Pancreas (tissue), 10 donors: ENCODE results near the gene FRMD4B. TPM values are rescaled to one million over a fixed set of nuclear protein-coding genes. Genes with fewer than 3 reads are reported as not detected.

Source experiments
- ATAC-seq, 4 donors: fragments of 200-7000 bp; cut with Tn5 transposase; one replicate each; pipeline versions ENCODE4 v1.8.0 to v1.9.1; 2020; ENCODE audit warnings: mild to moderate bottlenecking in 4 of 4, moderate library complexity in 4 of 4
- DNase-seq, 6 donors: peaks; one replicate each; pipeline ENCODE4 v3.0.0-alpha.2; 2020
- FAIRE-seq: peaks from 2 replicates; lab custom pipeline; 2012; peaks lifted over from hg19 to GRCh38; lab: Jason Lieb, UNC
- H3K27ac ChIP-seq, 4 donors: fragments of 200-600 bp; sonication (generic); 1 replicate in 3 of 4; 2 replicates in 1 of 4; pipeline versions ENCODE4 v1.5.0 to v1.8.0; 2020
- H3K27me3 ChIP-seq, 4 donors: fragments of 200-600 bp; one replicate each; pipeline ENCODE4 v1.8.0; 2021
- H3K36me3 ChIP-seq, 3 donors: fragments of 200-600 bp; sonication (generic) in 1 of 3; one replicate each; pipeline versions ENCODE4 v1.5.0 to v1.8.0; 2020 to 2021
- H3K4me1 ChIP-seq, 3 donors: fragments of 200-600 bp; one replicate each; pipeline ENCODE4 v1.8.0; 2021
- H3K4me3 ChIP-seq, 4 donors: fragments of 200-600 bp; sonication (generic) in 2 of 4; one replicate each; pipeline versions ENCODE4 v1.5.0 to v1.8.0; 2020 to 2021
- H3K9me3 ChIP-seq, 4 donors: fragments of 200-600 bp; one replicate each; pipeline ENCODE4 v1.8.0; 2021
- WGBS, 2 donors: extraction: QIAGEN DNeasy Blood & Tissue Kit; methylation state at CpG; one replicate each; pipeline ENCODE4 v1.1.7; 2013; 5-methylcytosine and 5-hydroxymethylcytosine counted together
- intact Hi-C, 3 donors: fragments of 100-400 bp; cut with DNase I; formaldehyde crosslinking; loops; one replicate each; pipeline versions ENCODE4 v1.11.1 to v1.14.2; 2022
- polyA plus RNA-seq, 2 donors: library from polyadenylated mRNA; stranded (reverse); fragments of 200-250 nt; gene quantifications; one replicate each; pipeline ENCODE4 v1.2.3, GENCODE V29; 2013
- total RNA-seq, 6 donors: library from RNA; stranded (reverse); fragmentation: NEBNext Ultra II Directional in 4 of 6; extraction: Animal tissue kit (Norgen Biotek cat#: 25700) in 4 of 6; gene quantifications; one replicate each; pipeline versions ENCODE4 v1.2.1 to v1.2.4, GENCODE V29; 2021 to 2023
- TF ChIP-seq, protein P1 (sequence below), 4 donors: fragments of 200-600 bp; sonication (generic) in 3 of 4; IDR thresholded peaks; one replicate each; pipeline versions ENCODE4 v1.5.0 to v1.8.0; 2021; ENCODE audit warnings: antibody characterized with exemption in 4 of 4
- donor health status: healthy with polysubstance abuse.
- donor health status: DM: no; HTN: no; CAD: no; lungs with moderate emphysema.
- donor health status: DM: no; HTN: no; CAD: no.
- donor health status: control.
- donor health status: control.
- donor health status: Bipolar disorder and iron deficiency.
- donor health status: DM: yes; HTN: yes; CAD: no.
- donor health status: DM: no; HTN: no; CAD: no.
- donor health status: DM: no; HTN: no; CAD: no.
- donor health status: DM: yes; HTN: yes; CAD: no.

The FRMD4B gene
- total and polyA plus RNA-seq, 8 donors, result 4.9 to 20.0 (median 7.3) TPM

DNA sequence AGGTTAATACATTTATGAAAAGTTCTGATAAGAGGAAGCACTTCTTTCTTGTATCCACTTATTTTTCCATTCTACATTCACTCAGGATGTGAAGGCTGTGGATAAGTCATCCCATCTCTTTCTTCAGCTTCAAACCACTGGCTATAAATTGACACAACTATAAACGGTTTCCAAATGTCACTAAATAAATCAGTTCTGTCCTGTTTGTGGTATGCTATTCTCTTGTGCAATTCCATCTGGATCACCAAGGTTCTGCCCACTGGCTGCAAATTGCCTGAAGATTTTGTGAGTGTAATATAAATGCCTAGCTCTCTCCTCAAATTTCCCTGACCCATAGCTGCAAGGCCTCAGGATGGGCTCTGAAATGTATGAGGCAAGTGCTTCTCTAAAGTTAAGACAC is 256.4 kb downstream of the FRMD4B start:
- no peaks in the 10 kb centered on the region for H3K9me3 ChIP-seq
- no peak overlapping the region for H3K4me3 ChIP-seq
- H3K27ac ChIP-seq, result no peak overlapping the region
- TF ChIP-seq, protein P1, sequence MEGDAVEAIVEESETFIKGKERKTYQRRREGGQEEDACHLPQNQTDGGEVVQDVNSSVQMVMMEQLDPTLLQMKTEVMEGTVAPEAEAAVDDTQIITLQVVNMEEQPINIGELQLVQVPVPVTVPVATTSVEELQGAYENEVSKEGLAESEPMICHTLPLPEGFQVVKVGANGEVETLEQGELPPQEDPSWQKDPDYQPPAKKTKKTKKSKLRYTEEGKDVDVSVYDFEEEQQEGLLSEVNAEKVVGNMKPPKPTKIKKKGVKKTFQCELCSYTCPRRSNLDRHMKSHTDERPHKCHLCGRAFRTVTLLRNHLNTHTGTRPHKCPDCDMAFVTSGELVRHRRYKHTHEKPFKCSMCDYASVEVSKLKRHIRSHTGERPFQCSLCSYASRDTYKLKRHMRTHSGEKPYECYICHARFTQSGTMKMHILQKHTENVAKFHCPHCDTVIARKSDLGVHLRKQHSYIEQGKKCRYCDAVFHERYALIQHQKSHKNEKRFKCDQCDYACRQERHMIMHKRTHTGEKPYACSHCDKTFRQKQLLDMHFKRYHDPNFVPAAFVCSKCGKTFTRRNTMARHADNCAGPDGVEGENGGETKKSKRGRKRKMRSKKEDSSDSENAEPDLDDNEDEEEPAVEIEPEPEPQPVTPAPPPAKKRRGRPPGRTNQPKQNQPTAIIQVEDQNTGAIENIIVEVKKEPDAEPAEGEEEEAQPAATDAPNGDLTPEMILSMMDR (IDR thresholded peaks at IDR 0.05), result no peak
- 14 to 19% methylated on average over 1 of the region's 1 CpG for WGBS, 2 donors
- DNase-seq, result no peak
- intact Hi-C loops, result no loop called here
- no peaks in the 10 kb centered on the region for H3K27me3 ChIP-seq
- no peak for FAIRE-seq
- ATAC-seq, result no peak
- no peaks in the 10 kb centered on the region for H3K4me1 ChIP-seq
- no peaks in the 10 kb centered on the region for H3K36me3 ChIP-seq

DNA sequence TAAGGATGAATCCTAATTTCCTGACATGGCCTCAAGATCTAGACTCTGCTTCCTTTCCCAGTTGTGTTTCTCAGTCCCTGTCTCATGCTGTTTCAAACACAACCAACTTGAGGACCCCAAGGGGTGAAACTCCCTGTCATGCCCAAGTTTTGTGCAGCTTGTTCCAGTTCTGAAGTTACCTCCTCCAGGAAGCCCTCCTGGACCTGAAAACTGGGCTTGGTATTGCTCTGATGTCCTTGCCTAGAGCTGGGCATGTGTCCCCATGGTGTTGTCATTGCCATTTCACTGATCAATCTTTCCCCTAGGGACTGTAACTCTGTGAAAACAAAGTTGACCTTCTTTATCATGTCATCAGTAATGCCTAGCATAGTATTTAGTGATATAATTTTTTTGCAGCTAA is 257.4 kb downstream of the FRMD4B start:
- Histone ChIP-seq H3K4me1 (no peaks in the 10 kb centered on the region), H3K4me3 (no peak overlapping the region), H3K36me3 (no peaks in the 10 kb centered on the region), H3K27ac (no peak overlapping the region), H3K27me3 (no peaks in the 10 kb centered on the region), H3K9me3 (no peaks in the 10 kb centered on the region)
- no peak for ATAC-seq
- no peak for DNase-seq
- TF ChIP-seq, protein P1 (IDR thresholded peaks at IDR 0.05), result no peak
- FAIRE-seq, result no peak
- intact Hi-C loops, result no loop called here

DNA sequence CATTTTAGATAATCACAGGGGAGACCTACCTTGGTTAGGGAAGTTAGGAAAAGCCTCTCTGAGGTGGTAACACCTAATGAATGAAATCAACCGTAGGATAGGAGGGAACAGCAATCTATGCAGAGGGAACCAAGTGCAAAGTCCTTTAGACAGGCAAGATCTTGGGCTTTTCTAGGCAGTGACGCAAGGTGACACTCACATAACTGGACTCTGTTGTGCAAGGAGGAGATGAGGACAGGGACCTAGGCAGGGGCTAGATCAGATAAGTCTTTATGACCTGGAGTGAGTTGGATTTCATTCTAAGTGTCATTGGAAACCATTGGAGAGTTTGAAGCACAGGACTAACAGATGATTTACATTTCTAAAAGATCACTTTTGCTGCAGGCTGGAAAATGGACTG is 258.9 kb downstream of the FRMD4B start:
- FAIRE-seq (no peak), ATAC-seq (no peak), DNase-seq (no peak)
- H3K36me3 ChIP-seq, result no peaks in the 10 kb centered on the region
- H3K9me3 ChIP-seq, result no peaks in the 10 kb centered on the region
- H3K4me3 ChIP-seq, result no peak overlapping the region
- TF ChIP-seq, protein P1 (IDR thresholded peaks at IDR 0.05), result no peak
- H3K27ac ChIP-seq, result no peak overlapping the region
- H3K27me3 ChIP-seq, result no peaks in the 10 kb centered on the region
- WGBS, 2 donors, result 57 to 87% methylated on average over 2 of the region's 2 CpGs
- no peaks in the 10 kb centered on the region for H3K4me1 ChIP-seq
- intact Hi-C loops, result no loop called here

DNA sequence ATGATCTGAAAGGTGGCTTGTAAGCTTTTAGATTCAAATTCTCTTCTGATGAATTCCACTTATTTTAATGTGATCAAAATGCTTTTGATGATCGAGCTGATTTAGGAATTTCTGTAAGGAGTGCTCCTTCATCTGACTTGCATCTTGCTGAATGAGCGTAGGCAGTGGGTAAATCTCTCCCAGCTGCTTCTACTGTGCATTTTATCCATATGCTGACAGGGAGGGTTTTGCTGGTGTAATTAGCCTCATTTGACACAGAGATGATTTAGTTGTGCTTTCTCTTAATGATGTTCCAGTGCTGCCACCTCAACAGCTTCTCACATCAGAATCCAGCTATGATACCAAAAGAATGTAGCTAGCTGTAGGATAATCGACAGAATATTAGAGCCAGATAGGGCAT is 259.7 kb downstream of the FRMD4B start:
- TF ChIP-seq, protein P1 (IDR thresholded peaks at IDR 0.05), result no peak
- Histone ChIP-seq H3K27me3 (no peaks in the 10 kb centered on the region), H3K9me3 (no peaks in the 10 kb centered on the region), H3K36me3 (no peaks in the 10 kb centered on the region), H3K4me1 (no peaks in the 10 kb centered on the region), H3K27ac (no peak overlapping the region), H3K4me3 (no peak overlapping the region)
- FAIRE-seq (no peak), DNase-seq (no peak), ATAC-seq (no peak)
- intact Hi-C loops, result no loop called here
- WGBS, 2 donors, result 68 to 87% methylated on average over 3 of the region's 3 CpGs

DNA sequence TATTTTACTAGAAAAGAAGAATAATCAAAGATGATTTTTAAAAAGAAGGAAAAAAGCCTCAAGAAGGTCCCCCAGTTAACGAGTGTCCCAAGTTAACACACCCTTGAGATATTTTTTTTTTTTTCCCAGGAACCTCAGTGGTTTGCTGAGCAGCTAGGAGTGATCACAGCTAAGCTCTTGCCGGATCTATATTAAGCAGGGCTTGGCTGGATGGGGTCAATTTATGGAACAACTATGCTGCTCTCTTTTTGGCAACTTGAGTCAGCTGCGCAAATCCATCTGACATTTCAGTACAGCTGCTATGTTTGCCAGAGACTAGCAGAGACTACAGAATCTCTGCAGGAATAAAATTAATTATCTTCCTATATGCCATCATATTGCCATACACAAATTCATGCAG is 263.5 kb downstream of the FRMD4B start, which contains the start of gene LMOD3:
LMOD3 (minus strand) TSS at position 193 of the 400 bp plus-strand sequence. CDS start 209 bp downstream, outside the sequence.
- 75 to 86% methylated on average over 3 of the region's 3 CpGs for WGBS, 2 donors
- Histone ChIP-seq H3K36me3 (no peaks in the 10 kb centered on the region), H3K27me3 (no peaks in the 10 kb centered on the region), H3K4me1 (no peaks in the 10 kb centered on the region), H3K9me3 (no peaks in the 10 kb centered on the region), H3K4me3 (no peak within 1 kb of the TSS), H3K27ac (no peak within 1 kb of the TSS)
- TF ChIP-seq, protein P1 (IDR thresholded peaks at IDR 0.05), result no peak
- FAIRE-seq (no peak), DNase-seq (no peak), ATAC-seq (no peak)
- intact Hi-C loops, result no loop called here
